ENCODE results near the gene P2RY14.
A peak's percentile ranks its signal among the peaks of the same experiment; 100 is the strongest.

The P2RY14 gene

DNA sequence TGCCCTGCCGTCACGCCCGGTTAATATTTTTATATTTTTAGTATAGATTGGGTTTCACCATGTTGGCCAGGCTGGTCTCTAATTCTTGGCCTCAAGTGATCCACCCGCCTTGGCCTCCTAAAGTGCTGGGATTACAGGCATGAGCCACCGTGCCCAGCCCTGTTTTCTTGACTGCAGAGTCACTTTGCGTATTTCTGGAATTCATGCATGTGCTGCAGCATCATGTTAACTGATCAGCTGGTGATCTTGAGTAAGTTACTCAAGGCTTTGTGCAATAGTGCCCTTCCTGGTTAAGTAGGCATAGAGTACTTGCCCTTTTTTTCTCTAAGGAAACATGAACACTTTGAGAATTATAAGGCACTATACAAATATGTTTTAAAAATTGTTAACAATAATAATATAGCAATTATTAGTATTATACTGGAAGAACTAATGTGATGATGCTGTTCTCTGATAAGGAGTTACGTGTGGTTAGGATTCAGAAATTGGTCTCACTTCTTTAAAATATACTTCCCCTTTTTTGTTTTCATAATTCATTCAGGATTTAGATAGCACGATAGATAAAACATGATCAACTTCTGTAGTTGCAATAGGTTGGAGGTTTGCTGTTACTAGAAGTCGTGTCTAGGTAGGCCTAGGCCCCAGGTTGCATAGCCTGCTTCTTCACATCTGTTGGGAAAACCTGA lies 108.9 kb downstream of the P2RY14 start:
- H3K36me3 ChIP-seq (replicated peaks; ENCODE audit: low read depth, low read length) = no peaks in the 10 kb centered on the region
- no peaks in the 10 kb centered on the region for H3K9me3 ChIP-seq (ENCODE audit: insufficient read depth, low read length)
- peak overlapping the region; percentile 88 for H3K27ac ChIP-seq (ENCODE audit: low read length)
- H4K20me1 ChIP-seq (ENCODE audit: insufficient read depth, low read length) = no peaks in the 10 kb centered on the region
- H3K4me1 ChIP-seq (ENCODE audit: low read length) = peaks cover 42% of the 10 kb centered on the region
- H3K9ac ChIP-seq (ENCODE audit: low read length) = peak overlapping the region; percentile 36; the same call in 1 of the 2 replicates
- no peak overlapping the region for H2AFZ ChIP-seq (ENCODE audit: low read depth, low read length)
- no peaks in the 10 kb centered on the region for H3K27me3 ChIP-seq (ENCODE audit: low read depth, low read length)
- H3K79me2 ChIP-seq (ENCODE audit: low read length) = no peaks in the 10 kb centered on the region
- peak overlapping the region; percentile 72 for H3K4me2 ChIP-seq (ENCODE audit: low read length)
- H3K4me3 ChIP-seq (ENCODE audit: low read length) = peak overlapping the region; percentile 21; the same call in 1 of the 2 replicates
- TF ChIP-seq EZH2phosphoT487 (IDR thresholded peaks at IDR 0.05; ENCODE audit: low read depth) = no peak
- TF ChIP-seq, protein P1, sequence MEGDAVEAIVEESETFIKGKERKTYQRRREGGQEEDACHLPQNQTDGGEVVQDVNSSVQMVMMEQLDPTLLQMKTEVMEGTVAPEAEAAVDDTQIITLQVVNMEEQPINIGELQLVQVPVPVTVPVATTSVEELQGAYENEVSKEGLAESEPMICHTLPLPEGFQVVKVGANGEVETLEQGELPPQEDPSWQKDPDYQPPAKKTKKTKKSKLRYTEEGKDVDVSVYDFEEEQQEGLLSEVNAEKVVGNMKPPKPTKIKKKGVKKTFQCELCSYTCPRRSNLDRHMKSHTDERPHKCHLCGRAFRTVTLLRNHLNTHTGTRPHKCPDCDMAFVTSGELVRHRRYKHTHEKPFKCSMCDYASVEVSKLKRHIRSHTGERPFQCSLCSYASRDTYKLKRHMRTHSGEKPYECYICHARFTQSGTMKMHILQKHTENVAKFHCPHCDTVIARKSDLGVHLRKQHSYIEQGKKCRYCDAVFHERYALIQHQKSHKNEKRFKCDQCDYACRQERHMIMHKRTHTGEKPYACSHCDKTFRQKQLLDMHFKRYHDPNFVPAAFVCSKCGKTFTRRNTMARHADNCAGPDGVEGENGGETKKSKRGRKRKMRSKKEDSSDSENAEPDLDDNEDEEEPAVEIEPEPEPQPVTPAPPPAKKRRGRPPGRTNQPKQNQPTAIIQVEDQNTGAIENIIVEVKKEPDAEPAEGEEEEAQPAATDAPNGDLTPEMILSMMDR (IDR thresholded peaks at IDR 0.05; ENCODE audit: low read depth, low read length) = no peak

DNA sequence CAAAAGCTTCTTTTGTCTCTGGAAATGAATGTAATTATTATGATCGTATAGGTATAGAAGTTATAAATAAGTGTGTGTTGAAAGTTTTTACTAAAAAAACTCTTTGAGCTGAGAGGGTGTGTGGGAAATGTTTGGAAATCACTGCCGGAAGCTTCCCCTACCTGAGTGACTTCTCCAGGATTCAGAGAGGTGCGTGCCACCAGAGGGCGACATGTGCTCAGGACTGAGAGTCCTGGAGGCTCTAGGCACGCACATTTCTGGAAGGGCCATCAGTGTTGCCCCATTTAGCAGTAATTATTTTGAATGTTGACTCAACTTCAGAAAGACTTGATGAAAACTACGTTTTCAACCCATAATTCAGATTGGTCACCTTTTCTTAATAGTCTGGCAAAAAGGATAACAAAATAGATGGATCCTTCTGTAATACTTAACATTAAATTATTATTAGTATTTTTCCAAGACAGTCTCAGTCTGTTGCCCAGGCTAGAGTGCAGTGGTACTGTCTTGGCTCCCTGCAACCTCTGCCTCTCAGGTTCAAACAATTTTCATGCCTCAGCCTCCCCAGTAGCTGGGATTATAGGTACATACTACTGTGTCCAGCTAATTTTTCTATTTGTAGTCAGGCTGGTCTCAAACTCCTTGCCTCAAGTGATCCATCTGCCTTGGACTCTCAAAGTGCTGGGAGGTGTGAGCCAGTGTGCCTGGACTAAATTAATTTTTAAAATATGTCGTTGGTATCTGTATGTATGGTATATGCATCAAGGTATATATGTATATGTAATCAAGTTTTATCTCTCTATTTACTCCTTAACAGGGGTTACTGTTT lies 109.9 kb downstream of the P2RY14 start:
- Histone ChIP-seq H3K9ac (ENCODE audit: low read length) (no peak overlapping the region), H2AFZ (ENCODE audit: low read depth, low read length) (no peak overlapping the region), H3K4me2 (ENCODE audit: low read length) (peak overlapping the region; percentile 72), H3K4me1 (ENCODE audit: low read length) (peaks cover 42% of the 10 kb centered on the region), H3K27ac (ENCODE audit: low read length) (peak overlapping the region; percentile 20; the same call in 1 of the 2 replicates), H4K20me1 (ENCODE audit: insufficient read depth, low read length) (no peaks in the 10 kb centered on the region), H3K9me3 (ENCODE audit: insufficient read depth, low read length) (no peaks in the 10 kb centered on the region), H3K79me2 (ENCODE audit: low read length) (no peaks in the 10 kb centered on the region), H3K36me3 (replicated peaks; ENCODE audit: low read depth, low read length) (no peaks in the 10 kb centered on the region), H3K27me3 (ENCODE audit: low read depth, low read length) (no peaks in the 10 kb centered on the region), H3K4me3 (ENCODE audit: low read length) (no peak overlapping the region)
- TF ChIP-seq EZH2phosphoT487 (IDR thresholded peaks at IDR 0.05; ENCODE audit: low read depth) = no peak
- TF ChIP-seq, protein P1 (IDR thresholded peaks at IDR 0.05; ENCODE audit: low read depth, low read length) = peak; percentile 94

DNA sequence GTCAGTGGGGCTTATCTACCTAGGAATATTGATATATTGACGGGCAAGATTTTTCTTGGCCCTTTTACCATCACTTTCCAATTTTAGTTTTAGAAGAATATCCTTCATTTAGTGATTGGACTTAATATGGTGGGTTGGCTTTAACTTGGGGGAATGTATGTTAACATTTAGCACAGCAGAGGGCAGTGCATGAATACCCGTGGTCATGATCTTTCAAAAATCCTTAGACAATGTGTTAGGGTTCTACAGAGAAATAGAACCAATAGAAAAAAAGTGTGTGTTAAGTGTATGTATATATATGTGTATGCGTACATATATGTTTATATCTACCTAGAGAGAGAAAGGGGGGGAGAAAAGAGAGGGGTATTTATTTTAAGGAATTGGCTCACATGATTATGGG lies 112.2 kb downstream of the P2RY14 start:
- no peaks in the 10 kb centered on the region for H4K20me1 ChIP-seq (ENCODE audit: insufficient read depth, low read length)
- H3K9ac ChIP-seq (ENCODE audit: low read length) = no peak overlapping the region
- no peak overlapping the region for H3K4me3 ChIP-seq (ENCODE audit: low read length)
- no peaks in the 10 kb centered on the region for H3K9me3 ChIP-seq (ENCODE audit: insufficient read depth, low read length)
- no peaks in the 10 kb centered on the region for H3K27me3 ChIP-seq (ENCODE audit: low read depth, low read length)
- H2AFZ ChIP-seq (ENCODE audit: low read depth, low read length) = no peak overlapping the region
- no peaks in the 10 kb centered on the region for H3K36me3 ChIP-seq (replicated peaks; ENCODE audit: low read depth, low read length)
- H3K79me2 ChIP-seq (ENCODE audit: low read length) = no peaks in the 10 kb centered on the region
- peaks cover 29% of the 10 kb centered on the region for H3K4me1 ChIP-seq (ENCODE audit: low read length)
- H3K4me2 ChIP-seq (ENCODE audit: low read length) = no peak overlapping the region
- TF ChIP-seq, protein P1 (IDR thresholded peaks at IDR 0.05; ENCODE audit: low read depth, low read length) = peak; percentile 53
- TF ChIP-seq EZH2phosphoT487 (IDR thresholded peaks at IDR 0.05; ENCODE audit: low read depth) = no peak
- no peak overlapping the region for H3K27ac ChIP-seq (ENCODE audit: low read length)

DNA sequence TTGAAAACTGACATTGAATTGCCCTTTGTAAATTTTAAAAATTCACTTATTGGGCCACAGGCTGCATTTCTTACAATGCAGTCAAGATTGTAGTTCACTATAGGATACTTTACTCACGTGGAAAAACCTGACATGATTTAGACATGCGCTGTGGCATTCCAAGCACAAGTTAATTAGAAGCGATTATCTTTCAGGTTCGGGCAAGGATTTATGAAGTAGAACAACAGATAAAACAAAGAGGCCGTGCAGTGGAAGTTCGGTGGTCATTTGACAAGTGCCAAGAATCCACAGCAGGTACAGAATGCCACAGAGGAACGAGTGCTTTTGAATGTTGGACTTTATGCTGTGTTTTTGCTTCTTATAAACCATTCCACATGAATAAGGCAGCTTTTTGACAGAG lies 113.1 kb downstream of the P2RY14 start:
- Histone ChIP-seq H3K79me2 (ENCODE audit: low read length) (no peaks in the 10 kb centered on the region), H3K27me3 (ENCODE audit: low read depth, low read length) (no peaks in the 10 kb centered on the region), H3K4me3 (ENCODE audit: low read length) (no peak overlapping the region), H3K36me3 (replicated peaks; ENCODE audit: low read depth, low read length) (no peaks in the 10 kb centered on the region), H3K4me1 (ENCODE audit: low read length) (peaks cover 19% of the 10 kb centered on the region), H3K9ac (ENCODE audit: low read length) (no peak overlapping the region), H3K27ac (ENCODE audit: low read length) (no peak overlapping the region), H3K9me3 (ENCODE audit: insufficient read depth, low read length) (no peaks in the 10 kb centered on the region), H2AFZ (ENCODE audit: low read depth, low read length) (no peak overlapping the region), H4K20me1 (ENCODE audit: insufficient read depth, low read length) (no peaks in the 10 kb centered on the region), H3K4me2 (ENCODE audit: low read length) (no peak overlapping the region)
- no peak for TF ChIP-seq EZH2phosphoT487 (IDR thresholded peaks at IDR 0.05; ENCODE audit: low read depth)
- TF ChIP-seq, protein P1 (IDR thresholded peaks at IDR 0.05; ENCODE audit: low read depth, low read length) = no peak
